Sigmoid colon (tissue), 4 donors: Measurements from ENCODE around the gene OR2AK2.

ENCODE experiments used
- CTCF ChIP-seq, 4 experiments: fragments of 450-650 bp in 3 of 4; fragments of 200-600 bp in 1 of 4; IDR thresholded peaks; one replicate each; pipeline ENCODE4 v1.5.1; 2016 to 2019; ENCODE audit warnings: antibody characterized with exemption in 4 of 4, mild to moderate bottlenecking in 3 of 4, moderate library complexity in 2 of 4
- POLR2AphosphoS5 ChIP-seq, 4 donors: sonication (generic); formaldehyde crosslinking; IDR thresholded peaks; one replicate each; pipeline ENCODE4 v1.6.1; 2017; ENCODE audit warnings: antibody characterized with exemption in 4 of 4

DNA sequence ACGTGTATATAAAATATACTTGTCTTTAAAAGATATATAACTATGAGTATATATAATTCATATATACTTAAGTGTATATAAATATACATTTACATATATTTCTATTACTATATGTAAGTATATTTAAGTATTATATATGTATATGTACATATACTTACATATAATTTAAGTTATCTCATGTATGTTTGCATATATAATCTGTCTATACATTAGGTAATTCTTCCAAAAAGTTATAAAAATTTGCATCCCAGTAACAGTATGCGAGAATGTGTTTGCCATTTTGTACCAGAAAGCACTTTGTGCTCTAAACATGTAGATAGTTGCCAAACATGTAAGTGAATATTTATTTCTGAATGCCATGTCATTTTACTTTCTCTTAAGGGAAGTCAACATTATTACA is at the start of gene OR2AK2:
- TF ChIP-seq CTCF (IDR thresholded peaks at IDR 0.05) (no peak), POLR2AphosphoS5 (IDR thresholded peaks at IDR 0.05) (no peak)
